ENCODE measurements around the gene TPSB2. TPM values are rescaled to one million over a fixed set of nuclear protein-coding genes. Genes with fewer than 3 reads are reported as not detected.

Gene TPSB2
- polyA plus RNA-seq, 3 donors = not detected

DNA sequence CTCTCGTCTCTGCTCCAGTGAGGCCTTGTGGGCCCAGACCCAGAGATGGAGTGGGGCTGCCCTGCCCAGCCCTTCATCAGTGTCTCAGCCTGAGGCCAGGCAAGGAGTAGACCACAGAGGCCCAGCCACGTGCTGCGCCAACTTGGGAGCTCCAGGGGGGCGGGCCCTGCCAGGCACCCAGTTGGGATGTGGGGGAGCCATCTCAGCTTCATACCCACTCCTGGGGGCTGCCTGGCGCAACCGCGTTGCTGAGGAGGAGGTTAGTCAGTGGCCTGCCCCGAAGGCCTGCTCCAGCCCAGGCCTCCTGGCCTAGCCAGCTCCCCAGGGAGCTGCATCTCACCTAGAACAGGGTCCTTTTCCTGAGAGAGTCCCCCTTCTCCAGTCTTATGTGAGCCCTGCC, 16.8 kb downstream of the TPSB2 start:
- Histone ChIP-seq H3K27me3 (ENCODE audit: control insufficient read depth in 2 of 2, insufficient read depth in 2 of 2, low read length in 2 of 2) (no peaks in the 10 kb centered on the region), H3K9me3 (replicated peaks in 1 of 2; ENCODE audit: control insufficient read depth in 1 of 2, insufficient read depth in 1 of 2, low read length in 2 of 2) (no peaks in the 10 kb centered on the region), H4K20me1 (ENCODE audit: insufficient read depth, low read length) (no peaks in the 10 kb centered on the region), H3K4me2 (replicated peaks; ENCODE audit: extremely low read depth, low read length, poor library complexity, severe bottlenecking) (no peak overlapping the region), H3K79me2 (ENCODE audit: insufficient read depth, low read length) (no peaks in the 10 kb centered on the region), H3K27ac (ENCODE audit: low read depth in 1 of 2, low read length in 2 of 2) (no peak overlapping the region), H3K36me3 (replicated peaks in 1 of 2; ENCODE audit: control insufficient read depth in 1 of 2, insufficient read depth in 2 of 2, low read length in 2 of 2) (no peaks in the 10 kb centered on the region), H2AFZ (ENCODE audit: insufficient read depth, low read depth, low read length, poor library complexity, severe bottlenecking) (no peak overlapping the region), H3K9ac (ENCODE audit: insufficient read depth, low read length, poor library complexity, severe bottlenecking) (no peak overlapping the region), H3K4me3 (replicated peaks in 1 of 3; ENCODE audit: low read depth in 2 of 3, low read length in 3 of 3) (no peak overlapping the region), H3K4me1 (ENCODE audit: control insufficient read depth in 1 of 2, insufficient read depth in 2 of 2, low read length in 2 of 2) (no peaks in the 10 kb centered on the region)
- H3K4me3 Mint-ChIP-seq = no peak overlapping the region
- H3K4me1 Mint-ChIP-seq = no peaks in the 10 kb centered on the region
- peaks cover 0 to 3% (median 0%) of the 10 kb centered on the region in 7 donors for H3K9me3 Mint-ChIP-seq
- intact Hi-C loops (cut with micrococcal nuclease) = loop anchor here in 1 of 2 donors (10.0 kb wide), 1 partner anchor 52 kb away; no protein-coding TSS in a partner anchor
- 100% methylated on average over 1 of the region's 8 CpGs for WGBS (ENCODE audit: insufficient coverage)
- no peak for DNase-seq
- TF ChIP-seq, protein P1, sequence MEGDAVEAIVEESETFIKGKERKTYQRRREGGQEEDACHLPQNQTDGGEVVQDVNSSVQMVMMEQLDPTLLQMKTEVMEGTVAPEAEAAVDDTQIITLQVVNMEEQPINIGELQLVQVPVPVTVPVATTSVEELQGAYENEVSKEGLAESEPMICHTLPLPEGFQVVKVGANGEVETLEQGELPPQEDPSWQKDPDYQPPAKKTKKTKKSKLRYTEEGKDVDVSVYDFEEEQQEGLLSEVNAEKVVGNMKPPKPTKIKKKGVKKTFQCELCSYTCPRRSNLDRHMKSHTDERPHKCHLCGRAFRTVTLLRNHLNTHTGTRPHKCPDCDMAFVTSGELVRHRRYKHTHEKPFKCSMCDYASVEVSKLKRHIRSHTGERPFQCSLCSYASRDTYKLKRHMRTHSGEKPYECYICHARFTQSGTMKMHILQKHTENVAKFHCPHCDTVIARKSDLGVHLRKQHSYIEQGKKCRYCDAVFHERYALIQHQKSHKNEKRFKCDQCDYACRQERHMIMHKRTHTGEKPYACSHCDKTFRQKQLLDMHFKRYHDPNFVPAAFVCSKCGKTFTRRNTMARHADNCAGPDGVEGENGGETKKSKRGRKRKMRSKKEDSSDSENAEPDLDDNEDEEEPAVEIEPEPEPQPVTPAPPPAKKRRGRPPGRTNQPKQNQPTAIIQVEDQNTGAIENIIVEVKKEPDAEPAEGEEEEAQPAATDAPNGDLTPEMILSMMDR (IDR thresholded peaks at IDR 0.05) = no peak
- H3K36me3 Mint-ChIP-seq = no peaks in the 10 kb centered on the region
- no peak overlapping the region for H3K27ac Mint-ChIP-seq
- peaks cover 0 to 4% (median 0%) of the 10 kb centered on the region in 3 donors for H3K27me3 Mint-ChIP-seq (ENCODE audit: low read depth in 3 of 3)

DNA sequence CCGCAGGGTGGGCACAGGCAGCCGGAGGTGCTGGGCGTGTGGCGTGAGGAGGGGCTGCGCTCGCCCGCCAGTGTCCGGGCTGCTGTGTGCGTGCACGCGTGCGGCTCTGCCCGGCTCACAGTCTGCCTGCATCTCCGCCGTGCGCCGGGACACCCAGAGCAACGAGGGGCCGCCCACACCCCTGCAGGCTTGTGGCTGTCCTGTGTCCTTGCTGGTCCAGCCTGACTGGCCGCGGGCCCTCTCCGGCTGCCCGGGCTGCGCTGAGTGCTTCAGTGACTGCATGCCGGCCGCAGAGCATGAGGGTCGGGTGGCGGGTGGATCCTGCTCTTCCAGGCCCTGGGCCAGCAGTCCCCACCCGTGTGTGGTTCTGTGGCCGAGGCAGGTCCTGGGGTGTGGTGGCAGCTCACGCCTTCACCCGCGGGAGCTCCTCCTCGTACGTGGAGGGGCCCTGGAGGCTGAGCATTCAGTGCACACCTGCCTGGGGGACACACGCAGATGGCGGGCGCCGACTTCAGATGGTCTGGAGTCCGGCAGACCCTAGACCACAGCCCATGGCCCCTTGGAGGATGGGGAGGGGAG, 17.3 kb downstream of the TPSB2 start:
- H3K27ac ChIP-seq (ENCODE audit: low read depth in 1 of 2, low read length in 2 of 2) = no peak overlapping the region
- no peaks in the 10 kb centered on the region for H4K20me1 ChIP-seq (ENCODE audit: insufficient read depth, low read length)
- no peaks in the 10 kb centered on the region for H3K79me2 ChIP-seq (ENCODE audit: insufficient read depth, low read length)
- peaks cover 0 to 3% (median 0%) of the 10 kb centered on the region in 7 donors for H3K9me3 Mint-ChIP-seq
- 94% methylated on average over 40 of the region's 40 CpGs for WGBS (ENCODE audit: insufficient coverage)
- H3K27me3 Mint-ChIP-seq (ENCODE audit: low read depth in 3 of 3) = peaks cover 0 to 4% (median 0%) of the 10 kb centered on the region in 3 donors
- H3K4me3 Mint-ChIP-seq = no peak overlapping the region
- no peak for DNase-seq
- H3K9ac ChIP-seq (ENCODE audit: insufficient read depth, low read length, poor library complexity, severe bottlenecking) = no peak overlapping the region
- H3K9me3 ChIP-seq (replicated peaks in 1 of 2; ENCODE audit: control insufficient read depth in 1 of 2, insufficient read depth in 1 of 2, low read length in 2 of 2) = no peaks in the 10 kb centered on the region
- no peaks in the 10 kb centered on the region for H3K4me1 ChIP-seq (ENCODE audit: control insufficient read depth in 1 of 2, insufficient read depth in 2 of 2, low read length in 2 of 2)
- no peaks in the 10 kb centered on the region for H3K4me1 Mint-ChIP-seq
- TF ChIP-seq, protein P1 (IDR thresholded peaks at IDR 0.05) = no peak
- H3K4me3 ChIP-seq (replicated peaks in 1 of 3; ENCODE audit: low read depth in 2 of 3, low read length in 3 of 3) = no peak overlapping the region
- H3K36me3 Mint-ChIP-seq = no peaks in the 10 kb centered on the region
- no peaks in the 10 kb centered on the region for H3K36me3 ChIP-seq (replicated peaks in 1 of 2; ENCODE audit: control insufficient read depth in 1 of 2, insufficient read depth in 2 of 2, low read length in 2 of 2)
- H2AFZ ChIP-seq (ENCODE audit: insufficient read depth, low read depth, low read length, poor library complexity, severe bottlenecking) = no peak overlapping the region
- H3K27ac Mint-ChIP-seq = no peak overlapping the region
- no peaks in the 10 kb centered on the region for H3K27me3 ChIP-seq (ENCODE audit: control insufficient read depth in 2 of 2, insufficient read depth in 2 of 2, low read length in 2 of 2)
- H3K4me2 ChIP-seq (replicated peaks; ENCODE audit: extremely low read depth, low read length, poor library complexity, severe bottlenecking) = no peak overlapping the region
- intact Hi-C loops (cut with micrococcal nuclease) = loop anchor here in 1 of 2 donors (10.0 kb wide), 1 partner anchor 52 kb away; no protein-coding TSS in a partner anchor
